HepG2 (cell line): ENCODE data around the gene CFAP92. TPM values are rescaled to one million over a fixed set of nuclear protein-coding genes. Genes with fewer than 3 reads are reported as not detected.

Experiments
- ATAD3A ChIP-seq: sonication (generic); formaldehyde crosslinking; IDR thresholded peaks from 2 replicates; pipeline ENCODE4 v1.4.0; 2020; ENCODE audit warnings: missing genetic modification reagents
- ATM ChIP-seq: fragments of 450-650 bp; IDR thresholded peaks from 2 replicates; pipeline ENCODE4 v1.7.1; 2017; ENCODE audit warnings: mild to moderate bottlenecking, borderline replicate concordance
- CEBPB ChIP-seq: IDR thresholded peaks from 2 replicates; pipeline ENCODE4 v1.6.1; 2011; ENCODE audit warnings: low read depth, low read length, improper control_type of control experiment, borderline replicate concordance
- FOXO4 ChIP-seq: sonication (generic); formaldehyde crosslinking; conservative IDR thresholded peaks from 2 replicates; pipeline ENCODE4 v1.8.1; 2023; ENCODE audit warnings: missing genetic modification reagents
- FOXP4 ChIP-seq: sonication (generic); formaldehyde crosslinking; IDR thresholded peaks from 2 replicates; pipeline ENCODE4 v1.4.0; 2020; ENCODE audit warnings: missing genetic modification reagents
- GZF1 ChIP-seq: sonication (generic); formaldehyde crosslinking; IDR thresholded peaks from 2 replicates; pipeline ENCODE4 v1.5.1; 2020; ENCODE audit warnings: mild to moderate bottlenecking, missing genetic modification reagents
- IRF1 ChIP-seq: sonication (generic); formaldehyde crosslinking; IDR thresholded peaks from 2 replicates; pipeline ENCODE4 v1.4.0; 2020; ENCODE audit warnings: low read depth, mild to moderate bottlenecking, missing genetic modification reagents
- JARID2 ChIP-seq: sonication (generic); formaldehyde crosslinking; IDR thresholded peaks from 2 replicates; pipeline ENCODE4 v1.8.1; 2023; ENCODE audit warnings: missing genetic modification reagents, inconsistent platforms; ENCODE audit not compliant: insufficient replicate concordance
- MBD4 ChIP-seq: IDR thresholded peaks from 2 replicates; pipeline ENCODE4 v1.6.1; 2012; ENCODE audit warnings: low read length, inconsistent platforms, borderline replicate concordance
- MXI1 ChIP-seq: IDR thresholded peaks from 3 replicates; pipeline ENCODE4 v1.6.1; 2012; ENCODE audit warnings: low read depth, low read length, inconsistent platforms, borderline replicate concordance
- RBAK ChIP-seq: sonication (generic); formaldehyde crosslinking; IDR thresholded peaks from 2 replicates; pipeline ENCODE4 v1.5.1; 2020; ENCODE audit warnings: mild to moderate bottlenecking, missing genetic modification reagents
- SALL1 ChIP-seq: sonication (generic); formaldehyde crosslinking; IDR thresholded peaks from 2 replicates; pipeline ENCODE4 v1.8.0; 2022; ENCODE audit warnings: mild to moderate bottlenecking, missing genetic modification reagents
- SNAPC5 ChIP-seq: sonication (generic); formaldehyde crosslinking; IDR thresholded peaks from 2 replicates; pipeline ENCODE4 v1.8.1; 2023; ENCODE audit warnings: mild to moderate bottlenecking, missing genetic modification reagents, borderline replicate concordance
- SRF ChIP-seq: IDR thresholded peaks from 2 replicates; pipeline ENCODE4 v1.6.1; 2011; ENCODE audit warnings: mild to moderate bottlenecking, low read depth, low read length, moderate library complexity
- TOPORS ChIP-seq: sonication (generic); formaldehyde crosslinking; IDR thresholded peaks from 2 replicates; pipeline ENCODE4 v1.8.0; 2023; ENCODE audit warnings: mild to moderate bottlenecking, missing genetic modification reagents
- TRAFD1 ChIP-seq: sonication (generic); formaldehyde crosslinking; IDR thresholded peaks from 2 replicates; pipeline ENCODE4 v1.5.1; 2020; ENCODE audit warnings: missing genetic modification reagents, mild to moderate bottlenecking, borderline replicate concordance
- ZNF136 ChIP-seq: sonication (generic); formaldehyde crosslinking; IDR thresholded peaks from 2 replicates; pipeline ENCODE4 v1.8.1; 2022; ENCODE audit warnings: low read depth, mild to moderate bottlenecking, moderate library complexity, missing genetic modification reagents
- ZNF24 ChIP-seq: fragments of 450-650 bp; IDR thresholded peaks from 2 replicates; pipeline ENCODE4 v1.6.1; 2017; ENCODE audit warnings: antibody characterized with exemption, mild to moderate bottlenecking
- ZNF414 ChIP-seq: sonication (generic); formaldehyde crosslinking; IDR thresholded peaks from 2 replicates; pipeline ENCODE4 v1.5.0; 2020; ENCODE audit warnings: missing genetic modification reagents
- ZNF557 ChIP-seq: sonication (generic); formaldehyde crosslinking; IDR thresholded peaks from 2 replicates; pipeline ENCODE4 v1.4.0; 2020; ENCODE audit warnings: missing genetic modification reagents
- ZNF788 ChIP-seq: sonication (generic); formaldehyde crosslinking; IDR thresholded peaks from 2 replicates; pipeline ENCODE4 v1.5.0; 2020; ENCODE audit warnings: mild to moderate bottlenecking, missing genetic modification reagents, borderline replicate concordance
- ZNF841 ChIP-seq: sonication (generic); formaldehyde crosslinking; IDR thresholded peaks from 2 replicates; pipeline ENCODE4 v1.8.1; 2023; ENCODE audit warnings: missing genetic modification reagents, borderline replicate concordance
- ZSCAN20 ChIP-seq: sonication (generic); formaldehyde crosslinking; IDR thresholded peaks from 2 replicates; pipeline ENCODE4 v1.4.0; 2020; ENCODE audit warnings: missing genetic modification reagents, mild to moderate bottlenecking, borderline replicate concordance
- polyA plus RNA-seq, 8 experiments: library from polyadenylated mRNA; depleted of rRNA in 3 of 8; stranded (reverse) in 7 of 8; unstranded in 1 of 8; fragments of >200 nt; fragmentation: Illumina TruSeq in 4 of 8; extraction: Trizol in 4 of 8; gene quantifications; 2 replicates each; pipeline versions ENCODE4 v1.2.1 to v1.2.3, GENCODE V29; 2011 to 2016; ENCODE audit warnings: low read depth in 4 of 8, missing spikeins in 1 of 8, mixed read lengths in 1 of 8; ENCODE audit not compliant: insufficient read depth in 1 of 8
- total RNA-seq, 5 experiments: library from RNA; depleted of rRNA; stranded (reverse); fragments of >200 nt; fragmentation: Illumina TruSeq; extraction: Trizol; gene quantifications; 2 replicates each; pipeline ENCODE4 v1.2.3, GENCODE V29; 2016; ENCODE audit warnings: low read depth in 1 of 5

Gene CFAP92
- total and polyA plus RNA-seq, 2 of the 13 experiments (the other 11 are each of a cell fraction or from before 2014, with no cell fraction given), result 0.18 to 0.46 TPM

GRCh38 chr3:129005526-129006303, 11.8 kb upstream of the CFAP92 start (continued):
- TF ChIP-seq ZNF136, result no peak
- TF ChIP-seq SALL1 (CRISPR knock-in tag), result peak; percentile 63
- TF ChIP-seq SRF, result no peak
- TF ChIP-seq ZNF414 (CRISPR knock-in tag), result no peak
- TF ChIP-seq ATAD3A (CRISPR knock-in tag), result no peak
- TF ChIP-seq IRF1 (CRISPR knock-in tag), result no peak
- no peak for TF ChIP-seq ZNF24
- no peak for TF ChIP-seq MXI1
- TF ChIP-seq JARID2, result no peak
- TF ChIP-seq TOPORS, result no peak
- no peak for TF ChIP-seq ZNF557 (CRISPR knock-in tag)
- no peak for TF ChIP-seq MBD4
- TF ChIP-seq GZF1 (CRISPR knock-in tag), result no peak
- TF ChIP-seq ATM, result no peak
- TF ChIP-seq CEBPB, result no peak
- no peak for TF ChIP-seq RBAK
- no peak for TF ChIP-seq TRAFD1 (CRISPR knock-in tag)
- 0 out of 2 replicates have a peak, but pooled peaks have one; percentile 22 for TF ChIP-seq ZNF788
- no peak for TF ChIP-seq SNAPC5 (CRISPR knock-in tag)
- no peak for TF ChIP-seq ZNF841 (CRISPR knock-in tag)
- no peak for TF ChIP-seq ZSCAN20 (CRISPR knock-in tag)
- TF ChIP-seq FOXO4 (CRISPR knock-in tag), result no peak
- peak; percentile 44 for TF ChIP-seq FOXP4 (CRISPR knock-in tag)
